ENCODE data around the gene DARS1. TPM values are rescaled to one million over a fixed set of nuclear protein-coding genes. Genes with fewer than 3 reads are reported as not detected.

The DARS1 gene
- polyA plus RNA-seq, 1 experiment = 44.0 TPM

- no peak overlapping the region for H3K4me3 ChIP-seq (ENCODE audit: low read depth, low read length)
- no peak for TF ChIP-seq CTCF (IDR thresholded peaks at IDR 0.05; ENCODE audit: insufficient read depth, low read depth, low read length)
- ChIA-PET CTCF (interaction anchor here (0.6 to 1.0 kb wide), 3 partner anchors 10 to 150 kb away, joined by 3 to 4 read pairs (median 3); no protein-coding TSS in a partner anchor), POLR2A (interaction anchor here (0.5 kb wide), 1 partner anchor 40 kb away, joined by 15 read pairs; no protein-coding TSS in a partner anchor)
- peak; percentile 32 for DNase-seq (ENCODE audit: low read depth)
- H3K27me3 ChIP-seq (ENCODE audit: control insufficient read depth, insufficient read depth, low read length) = no peaks in the 10 kb centered on the region
- peaks cover 4% of the 10 kb centered on the region; the same call in 1 of the 2 replicates for H3K36me3 ChIP-seq (ENCODE audit: control insufficient read depth, insufficient read depth, low read length)
These were observed 81.0 kb downstream of the DARS1 start for GRCh38 chr2:135904341-135904989.

GRCh38 chr2:135903650-135904049, 81.8 kb downstream of the DARS1 start:
- peaks cover 4% of the 10 kb centered on the region; the same call in 1 of the 2 replicates for H3K36me3 ChIP-seq (ENCODE audit: control insufficient read depth, insufficient read depth, low read length)
- no peak for DNase-seq (ENCODE audit: low read depth)
- no peak for TF ChIP-seq CTCF (IDR thresholded peaks at IDR 0.05; ENCODE audit: insufficient read depth, low read depth, low read length)
- ChIA-PET POLR2A (no interaction called here), CTCF (interaction anchor here (0.7 to 1.0 kb wide), 4 partner anchors 10 to 580 kb away, joined by 3 to 4 read pairs (median 4); no protein-coding TSS in a partner anchor)
- H3K4me3 ChIP-seq (ENCODE audit: low read depth, low read length) = no peak overlapping the region
- H3K27me3 ChIP-seq (ENCODE audit: control insufficient read depth, insufficient read depth, low read length) = no peaks in the 10 kb centered on the region

GRCh38 chr2:135899567-135899966, 85.9 kb downstream of the DARS1 start:
- ChIA-PET POLR2A (no interaction called here), CTCF (no interaction called here)
- Histone ChIP-seq H3K36me3 (ENCODE audit: control insufficient read depth, insufficient read depth, low read length) (peaks cover 2% of the 10 kb centered on the region), H3K4me3 (ENCODE audit: low read depth, low read length) (no peak overlapping the region), H3K27me3 (ENCODE audit: control insufficient read depth, insufficient read depth, low read length) (no peaks in the 10 kb centered on the region)
- DNase-seq (ENCODE audit: low read depth) = no peak
- no peak for TF ChIP-seq CTCF (IDR thresholded peaks at IDR 0.05; ENCODE audit: insufficient read depth, low read depth, low read length)

GRCh38 chr2:135898234-135898786, 87.1 kb downstream of the DARS1 start:
- ChIA-PET CTCF (interaction anchor here (1.5 kb wide), 1 partner anchor 15 kb away, joined by 5 read pairs; no protein-coding TSS in a partner anchor), POLR2A (no interaction called here)

More at GRCh38 chr2:135898234-135898786, 87.1 kb downstream of the DARS1 start:
- DNase-seq (ENCODE audit: low read depth) = no peak
- no peak overlapping the region for H3K4me3 ChIP-seq (ENCODE audit: low read depth, low read length)
- TF ChIP-seq CTCF (IDR thresholded peaks at IDR 0.05; ENCODE audit: insufficient read depth, low read depth, low read length) = no peak
- no peaks in the 10 kb centered on the region for H3K27me3 ChIP-seq (ENCODE audit: control insufficient read depth, insufficient read depth, low read length)
- peaks cover 2% of the 10 kb centered on the region for H3K36me3 ChIP-seq (ENCODE audit: control insufficient read depth, insufficient read depth, low read length)
